HG02678 (cell line): ENCODE measurements around the gene CNTROB.
A peak's percentile ranks its signal among the peaks of the same experiment; 100 is the strongest.
"Not testable (repeated sequence)": the region's sequence is repeated elsewhere in the genome, so short reads cannot be mapped to it uniquely, and the experiment has no call there.

Experiments used
- ATAC-seq: cut with Tn5 transposase; IDR thresholded peaks from one replicate; pipeline ENCODE4 v1.9.1; 2021; ENCODE audit warnings: mild to moderate bottlenecking, moderate library complexity; ENCODE audit not compliant: unreplicated experiment

The CNTROB gene

GRCh38 chr17:7944326-7944725, 12.3 kb downstream of the CNTROB start:
- ATAC-seq = no peak

GRCh38 chr17:7945651-7946050, 13.6 kb downstream of the CNTROB start:
- no peak for ATAC-seq

DNA sequence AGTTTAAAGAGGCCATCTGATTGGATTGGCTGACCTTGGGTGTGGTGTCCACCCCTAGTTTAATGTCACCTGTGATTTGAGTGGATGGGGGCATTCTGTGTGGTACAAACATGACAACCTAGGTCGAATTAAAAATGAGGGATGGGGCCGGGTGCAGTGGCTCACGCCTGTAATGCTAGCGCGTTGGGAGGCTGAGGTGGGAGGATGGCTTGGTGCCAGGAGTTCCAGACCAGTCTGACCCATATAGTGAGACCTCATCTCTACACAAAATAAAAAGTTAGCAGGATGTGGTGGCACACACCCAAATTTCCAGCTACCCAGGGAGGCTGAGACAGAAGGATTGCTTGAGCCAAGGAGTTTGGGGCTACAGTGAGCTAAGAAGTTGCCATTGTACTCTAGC, 14.4 kb downstream of the CNTROB start:
- no peak for ATAC-seq

GRCh38 chr17:7947651-7948050, 15.6 kb downstream of the CNTROB start:
- ATAC-seq = no peak

DNA sequence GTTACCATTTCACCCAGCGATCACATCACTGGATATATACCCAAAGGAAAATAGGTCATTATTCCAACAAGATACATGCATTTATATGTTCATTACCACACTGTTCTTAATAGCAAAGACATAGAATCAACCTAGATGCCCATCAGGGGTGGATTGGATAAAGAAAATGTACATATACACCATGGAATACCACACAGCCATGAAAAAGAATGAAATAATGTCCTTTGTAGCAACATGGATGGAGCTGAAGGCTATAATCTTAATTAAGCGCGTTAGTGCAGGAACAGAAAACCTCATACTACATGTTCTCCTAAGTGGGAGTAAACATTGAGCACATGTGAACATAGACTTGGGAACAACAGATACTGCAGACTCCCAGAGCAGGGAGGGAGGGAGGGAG, 18.6 kb downstream of the CNTROB start:
- no peak for ATAC-seq

DNA sequence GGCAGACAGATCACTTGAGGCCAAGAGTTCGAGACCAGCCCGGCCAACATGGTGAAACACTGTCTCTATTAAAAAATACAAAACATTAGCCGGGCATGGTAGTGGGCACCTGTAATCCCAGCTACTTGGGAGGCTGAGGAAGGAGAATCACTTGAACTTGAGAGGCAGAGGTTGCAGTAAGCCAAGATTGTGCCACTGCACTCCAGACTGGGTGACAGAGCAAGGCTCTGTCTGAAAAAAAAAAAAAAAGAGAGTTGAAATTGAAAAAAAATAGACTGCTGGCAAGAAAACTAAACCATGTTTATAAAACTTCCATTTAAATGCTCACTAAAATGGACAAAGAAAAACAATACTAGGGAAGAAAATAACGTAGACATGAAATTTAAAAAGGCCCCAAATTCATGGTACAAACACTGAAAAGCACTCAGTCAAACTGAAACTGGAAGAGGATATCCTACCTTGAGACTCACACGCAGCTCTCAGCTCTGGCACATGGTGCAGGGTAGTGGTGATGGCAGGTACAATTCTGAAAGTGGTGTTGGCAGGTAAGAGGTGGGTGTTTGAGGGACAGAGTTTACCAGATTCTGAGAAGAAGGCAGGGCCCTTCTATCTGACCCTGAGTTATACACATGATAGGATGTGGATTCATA, 19.3 kb downstream of the CNTROB start:
- peak; percentile 63 for ATAC-seq

- ATAC-seq = not testable (repeated sequence)
Measured at GRCh38 chr17:7953266-7953665, 21.3 kb downstream of the CNTROB start.

GRCh38 chr17:7955414-7956227, 23.6 kb downstream of the CNTROB start:
- ATAC-seq = no peak

GRCh38 chr17:7956228-7956965, 24.4 kb downstream of the CNTROB start:
- ATAC-seq = no peak

DNA sequence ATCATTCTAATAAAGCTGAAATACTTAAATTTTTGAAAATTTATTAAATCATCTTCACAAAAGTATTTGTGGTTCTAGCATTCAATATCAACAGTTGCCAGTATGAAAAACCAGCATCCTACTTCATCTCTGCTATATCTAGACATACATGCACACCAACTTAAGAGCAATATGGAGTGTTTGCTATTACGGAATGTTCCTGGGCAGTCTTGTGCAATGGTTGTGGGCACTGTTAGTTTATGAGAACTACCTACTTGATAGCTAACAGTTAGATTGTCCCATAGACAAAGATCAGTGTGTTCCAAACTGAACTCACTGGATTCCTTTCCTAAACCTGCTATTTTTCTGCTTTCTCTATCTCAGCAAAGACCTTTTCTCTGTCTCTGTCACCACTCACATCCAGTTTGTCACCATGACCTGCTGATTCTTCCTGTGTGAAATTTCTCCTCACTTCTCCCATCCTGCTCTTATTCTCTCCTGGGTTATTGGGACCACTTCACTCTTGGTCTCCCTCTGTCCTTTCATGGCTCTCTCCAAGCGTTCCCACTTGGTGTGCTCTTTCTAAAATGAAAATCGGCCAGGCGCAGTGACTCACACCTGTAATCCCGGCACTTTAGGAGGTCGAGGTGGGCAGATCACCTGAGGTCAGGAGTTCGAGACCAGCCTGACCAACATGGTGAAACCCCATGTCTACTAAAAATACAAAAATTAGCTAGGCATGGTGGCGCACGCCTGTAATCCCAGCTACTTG, 27.7 kb downstream of the CNTROB start:
- no peak for ATAC-seq

DNA sequence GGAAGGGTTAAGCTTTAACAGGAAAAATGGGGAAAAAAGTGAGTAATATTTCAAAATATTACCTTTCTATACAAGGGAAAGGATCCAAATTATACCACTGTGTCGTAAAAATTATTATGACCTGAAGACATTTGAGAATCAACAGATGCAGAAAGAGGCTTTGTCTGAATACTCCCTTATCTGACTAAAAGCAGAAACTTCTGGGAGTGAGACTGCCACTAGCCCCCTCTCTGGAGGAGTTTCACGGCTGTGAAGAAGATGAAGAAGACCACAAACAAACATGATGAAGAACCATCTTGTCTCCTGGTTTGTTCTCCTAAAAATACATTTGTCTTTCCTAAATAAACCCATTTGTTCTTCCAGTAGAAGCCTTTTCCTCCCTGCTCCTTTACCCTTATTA, 29.4 kb downstream of the CNTROB start:
- no peak for ATAC-seq

- ATAC-seq = no peak
Measured at GRCh38 chr17:7967751-7968150, 35.7 kb downstream of the CNTROB start.

- no peak for ATAC-seq
Measured at GRCh38 chr17:7969433-7969832, 37.4 kb downstream of the CNTROB start.

DNA sequence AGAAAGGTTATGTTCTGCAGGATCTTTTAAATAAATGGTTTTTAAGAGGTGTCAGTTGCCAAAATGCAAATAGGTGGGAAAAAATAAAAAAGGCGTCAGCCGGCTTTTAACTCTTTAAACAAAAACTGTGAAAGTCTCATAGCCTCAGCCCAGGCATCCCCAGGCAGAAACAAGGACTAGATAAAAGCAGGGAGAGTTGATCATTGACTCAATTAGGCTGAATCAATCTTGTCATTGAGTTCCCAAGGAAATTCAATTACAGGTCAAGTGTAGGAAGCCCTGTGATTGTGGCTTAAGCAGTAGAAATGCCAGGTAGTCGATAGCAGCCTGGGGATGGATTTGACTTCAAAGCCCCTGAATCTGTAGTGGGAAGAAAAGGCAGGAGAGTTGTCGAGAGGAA, 39.6 kb downstream of the CNTROB start:
- ATAC-seq = no peak

- ATAC-seq = no peak
Measured at GRCh38 chr17:7972131-7972785, 40.3 kb downstream of the CNTROB start.

GRCh38 chr17:7974638-7975131, 42.7 kb downstream of the CNTROB start:
- no peak for ATAC-seq

- no peak for ATAC-seq
Measured at GRCh38 chr17:7977039-7977438, 45.0 kb downstream of the CNTROB start.

DNA sequence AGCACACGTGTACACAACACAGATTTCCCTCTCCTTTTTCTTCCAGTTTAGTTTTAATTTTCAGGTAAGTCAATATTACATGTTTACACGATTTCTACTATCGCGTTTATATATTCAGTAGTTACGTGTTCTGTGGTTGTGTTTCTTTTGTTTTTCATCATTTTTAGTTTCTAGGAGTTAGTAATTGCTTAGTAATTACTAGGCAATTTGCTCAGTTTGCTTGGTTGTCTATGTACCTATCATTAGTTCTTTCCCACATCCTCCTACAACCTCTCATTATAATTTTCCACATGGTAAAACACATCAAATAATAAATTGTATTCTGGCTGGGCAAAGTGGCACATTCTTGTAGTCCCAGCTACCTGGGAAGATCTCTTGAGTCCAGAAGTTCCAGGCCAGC, 45.8 kb downstream of the CNTROB start:
- ATAC-seq = no peak

GRCh38 chr17:7982173-7982572, 50.2 kb downstream of the CNTROB start:
- ATAC-seq = no peak

DNA sequence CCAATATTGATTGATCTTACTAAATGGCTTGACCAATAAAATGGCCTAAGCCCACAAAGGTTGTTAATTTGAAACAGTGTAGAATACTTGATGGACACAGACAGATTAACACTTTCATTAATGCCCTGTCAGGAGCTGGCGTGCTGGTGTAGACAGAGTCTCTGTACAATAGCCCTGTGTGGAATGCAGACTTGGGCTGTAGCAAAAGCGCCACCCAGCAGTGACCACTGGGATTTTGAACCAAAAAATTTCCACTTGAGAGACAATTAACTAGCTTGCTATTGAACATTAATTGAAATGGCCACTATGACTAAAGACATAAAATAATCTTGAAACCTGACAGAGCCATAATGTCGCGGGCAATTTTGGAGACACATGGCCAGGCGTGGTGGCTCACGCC, 50.7 kb downstream of the CNTROB start:
- no peak for ATAC-seq
